Activated naive CD4-positive, alpha-beta T cell treated with anti-CD3 and anti-CD28 coated beads, Interleukin-2, amount 50 U/mL, for 24 hours (primary cell): Measurements from ENCODE around the gene CACNG4.

Experiments used
- H3K27ac Mint-ChIP-seq: one replicate; pipeline ENCODE4 v1.8.0; 2021; ENCODE audit warnings: mild to moderate bottlenecking, mixed read lengths
- H3K27me3 Mint-ChIP-seq: one replicate; pipeline ENCODE4 v1.8.0; 2021; ENCODE audit warnings: mixed read lengths
- H3K36me3 Mint-ChIP-seq: one replicate; pipeline ENCODE4 v1.8.0; 2021; ENCODE audit warnings: mixed read lengths
- H3K4me1 Mint-ChIP-seq: one replicate; pipeline ENCODE4 v1.8.0; 2021; ENCODE audit warnings: mixed read lengths
- H3K4me3 Mint-ChIP-seq: one replicate; pipeline ENCODE4 v1.8.0; 2021; ENCODE audit warnings: mild to moderate bottlenecking, mixed read lengths
- H3K9me3 Mint-ChIP-seq: one replicate; pipeline ENCODE4 v1.8.0; 2021; ENCODE audit warnings: mixed read lengths

Gene CACNG4

GRCh38 chr17:66939461-66940114, 24.9 kb upstream of the CACNG4 start:
- peaks cover 36% of the 10 kb centered on the region for H3K27me3 Mint-ChIP-seq
- no peaks in the 10 kb centered on the region for H3K36me3 Mint-ChIP-seq
- no peak overlapping the region for H3K4me3 Mint-ChIP-seq
- H3K27ac Mint-ChIP-seq = no peak overlapping the region
- H3K9me3 Mint-ChIP-seq = no peaks in the 10 kb centered on the region
- peaks cover 3% of the 10 kb centered on the region for H3K4me1 Mint-ChIP-seq

- peaks cover 13% of the 10 kb centered on the region for H3K4me1 Mint-ChIP-seq
- no peaks in the 10 kb centered on the region for H3K9me3 Mint-ChIP-seq
- no peak overlapping the region for H3K4me3 Mint-ChIP-seq
- H3K27me3 Mint-ChIP-seq = peaks cover 45% of the 10 kb centered on the region
- no peak overlapping the region for H3K27ac Mint-ChIP-seq
- H3K36me3 Mint-ChIP-seq = no peaks in the 10 kb centered on the region
Observed at GRCh38 chr17:66941249-66941648, 23.3 kb upstream of the CACNG4 start.

- Mint-ChIP-seq H3K36me3 (no peaks in the 10 kb centered on the region), H3K9me3 (no peaks in the 10 kb centered on the region), H3K4me1 (peaks cover 13% of the 10 kb centered on the region), H3K27ac (no peak overlapping the region), H3K4me3 (no peak overlapping the region), H3K27me3 (peaks cover 49% of the 10 kb centered on the region)
Observed at GRCh38 chr17:66941773-66942450, 22.6 kb upstream of the CACNG4 start.

GRCh38 chr17:66942451-66943264, 21.8 kb upstream of the CACNG4 start:
- Mint-ChIP-seq H3K27ac (peak overlapping the region; percentile 36), H3K9me3 (no peaks in the 10 kb centered on the region), H3K36me3 (no peaks in the 10 kb centered on the region), H3K4me1 (peaks cover 13% of the 10 kb centered on the region), H3K27me3 (peaks cover 47% of the 10 kb centered on the region), H3K4me3 (no peak overlapping the region)

- Mint-ChIP-seq H3K27ac (no peak overlapping the region), H3K9me3 (no peaks in the 10 kb centered on the region), H3K36me3 (no peaks in the 10 kb centered on the region), H3K4me1 (peaks cover 13% of the 10 kb centered on the region), H3K27me3 (peaks cover 42% of the 10 kb centered on the region), H3K4me3 (no peak overlapping the region)
Observed at GRCh38 chr17:66943484-66943883, 21.0 kb upstream of the CACNG4 start.

GRCh38 chr17:66944351-66945146, 20.0 kb upstream of the CACNG4 start:
- peaks cover 37% of the 10 kb centered on the region for H3K27me3 Mint-ChIP-seq
- no peak overlapping the region for H3K27ac Mint-ChIP-seq
- no peak overlapping the region for H3K4me3 Mint-ChIP-seq
- H3K36me3 Mint-ChIP-seq = no peaks in the 10 kb centered on the region
- H3K9me3 Mint-ChIP-seq = no peaks in the 10 kb centered on the region
- H3K4me1 Mint-ChIP-seq = peaks cover 13% of the 10 kb centered on the region

- Mint-ChIP-seq H3K27me3 (peaks cover 37% of the 10 kb centered on the region), H3K4me1 (peaks cover 13% of the 10 kb centered on the region), H3K9me3 (no peaks in the 10 kb centered on the region), H3K27ac (no peak overlapping the region), H3K36me3 (no peaks in the 10 kb centered on the region), H3K4me3 (no peak overlapping the region)
Observed at GRCh38 chr17:66945147-66945835, 19.2 kb upstream of the CACNG4 start.

- Mint-ChIP-seq H3K36me3 (no peaks in the 10 kb centered on the region), H3K27ac (no peak overlapping the region), H3K4me1 (peaks cover 13% of the 10 kb centered on the region), H3K4me3 (no peak overlapping the region), H3K27me3 (peaks cover 37% of the 10 kb centered on the region), H3K9me3 (no peaks in the 10 kb centered on the region)
Observed at GRCh38 chr17:66946251-66946650, 18.3 kb upstream of the CACNG4 start.

- H3K36me3 Mint-ChIP-seq = no peaks in the 10 kb centered on the region
- H3K4me3 Mint-ChIP-seq = no peak overlapping the region
- H3K27me3 Mint-ChIP-seq = peaks cover 29% of the 10 kb centered on the region
- H3K27ac Mint-ChIP-seq = no peak overlapping the region
- no peaks in the 10 kb centered on the region for H3K9me3 Mint-ChIP-seq
- peaks cover 13% of the 10 kb centered on the region for H3K4me1 Mint-ChIP-seq
Observed at GRCh38 chr17:66947311-66947710, 17.2 kb upstream of the CACNG4 start.

GRCh38 chr17:66948061-66948750, 16.3 kb upstream of the CACNG4 start:
- Mint-ChIP-seq H3K4me3 (no peak overlapping the region), H3K9me3 (no peaks in the 10 kb centered on the region), H3K27ac (no peak overlapping the region), H3K27me3 (peaks cover 24% of the 10 kb centered on the region), H3K4me1 (peaks cover 13% of the 10 kb centered on the region), H3K36me3 (no peaks in the 10 kb centered on the region)

- Mint-ChIP-seq H3K27me3 (peaks cover 16% of the 10 kb centered on the region), H3K36me3 (no peaks in the 10 kb centered on the region), H3K27ac (no peak overlapping the region), H3K9me3 (no peaks in the 10 kb centered on the region), H3K4me3 (no peak overlapping the region), H3K4me1 (peaks cover 10% of the 10 kb centered on the region)
Observed at GRCh38 chr17:66949501-66949900, 15.0 kb upstream of the CACNG4 start.

- Mint-ChIP-seq H3K9me3 (no peaks in the 10 kb centered on the region), H3K36me3 (no peaks in the 10 kb centered on the region), H3K27ac (no peak overlapping the region), H3K4me3 (no peak overlapping the region), H3K27me3 (peaks cover 11% of the 10 kb centered on the region), H3K4me1 (peaks cover 6% of the 10 kb centered on the region)
Observed at GRCh38 chr17:66950325-66950724, 14.2 kb upstream of the CACNG4 start.

GRCh38 chr17:66950886-66951604, 13.5 kb upstream of the CACNG4 start:
- Mint-ChIP-seq H3K9me3 (no peaks in the 10 kb centered on the region), H3K4me1 (peaks cover under 1% of the 10 kb centered on the region), H3K27me3 (peaks cover 7% of the 10 kb centered on the region), H3K36me3 (no peaks in the 10 kb centered on the region), H3K4me3 (no peak overlapping the region), H3K27ac (no peak overlapping the region)

GRCh38 chr17:66951605-66951953, 12.9 kb upstream of the CACNG4 start:
- H3K27ac Mint-ChIP-seq = no peak overlapping the region
- H3K36me3 Mint-ChIP-seq = no peaks in the 10 kb centered on the region
- no peak overlapping the region for H3K4me3 Mint-ChIP-seq
- peaks cover 3% of the 10 kb centered on the region for H3K27me3 Mint-ChIP-seq
- H3K9me3 Mint-ChIP-seq = no peaks in the 10 kb centered on the region
- H3K4me1 Mint-ChIP-seq = no peaks in the 10 kb centered on the region
